ENCODE measurements around the gene UGT1A6. TPM values are rescaled to one million over a fixed set of nuclear protein-coding genes. Genes with fewer than 3 reads are reported as not detected.

UGT1A6 gene
- total and polyA plus RNA-seq, 10 donors = not detected

- Histone ChIP-seq H3K9me3 (no peaks in the 10 kb centered on the region), H3K4me3 (no peak within 1 kb of the TSS), H3K27ac (no peak within 1 kb of the TSS), H3K4me1 (no peaks in the 10 kb centered on the region), H3K27me3 (replicated peaks in 1 of 7) (peaks cover 0 to 11% (median 0%) of the 10 kb centered on the region in 7 donors), H3K36me3 (no peaks in the 10 kb centered on the region)
- TF ChIP-seq POLR2A (IDR thresholded peaks at IDR 0.05) (no peak), POLR2AphosphoS5 (IDR thresholded peaks at IDR 0.05) (no peak)
- TF ChIP-seq, protein P1, sequence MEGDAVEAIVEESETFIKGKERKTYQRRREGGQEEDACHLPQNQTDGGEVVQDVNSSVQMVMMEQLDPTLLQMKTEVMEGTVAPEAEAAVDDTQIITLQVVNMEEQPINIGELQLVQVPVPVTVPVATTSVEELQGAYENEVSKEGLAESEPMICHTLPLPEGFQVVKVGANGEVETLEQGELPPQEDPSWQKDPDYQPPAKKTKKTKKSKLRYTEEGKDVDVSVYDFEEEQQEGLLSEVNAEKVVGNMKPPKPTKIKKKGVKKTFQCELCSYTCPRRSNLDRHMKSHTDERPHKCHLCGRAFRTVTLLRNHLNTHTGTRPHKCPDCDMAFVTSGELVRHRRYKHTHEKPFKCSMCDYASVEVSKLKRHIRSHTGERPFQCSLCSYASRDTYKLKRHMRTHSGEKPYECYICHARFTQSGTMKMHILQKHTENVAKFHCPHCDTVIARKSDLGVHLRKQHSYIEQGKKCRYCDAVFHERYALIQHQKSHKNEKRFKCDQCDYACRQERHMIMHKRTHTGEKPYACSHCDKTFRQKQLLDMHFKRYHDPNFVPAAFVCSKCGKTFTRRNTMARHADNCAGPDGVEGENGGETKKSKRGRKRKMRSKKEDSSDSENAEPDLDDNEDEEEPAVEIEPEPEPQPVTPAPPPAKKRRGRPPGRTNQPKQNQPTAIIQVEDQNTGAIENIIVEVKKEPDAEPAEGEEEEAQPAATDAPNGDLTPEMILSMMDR (IDR thresholded peaks at IDR 0.05 in 8 of 11, conservative IDR thresholded peaks at IDR 0.05 in 3 of 11) = no peak
- WGBS, 5 donors = 83 to 93% (median 92%) methylated on average over 6 of the region's 6 CpGs
- intact Hi-C loops (cut with DNase I; ENCODE audit: low total_unique reads) = no loop called here
- no peak for DNase-seq
Measured at GRCh38 chr2:233760043-233760442, 67.4 kb downstream of the UGT1A6 start, which contains the start of gene UGT1A1. UGT1A1 (plus strand) TSS chr2:233760270; CDS start chr2:233760288, 18 bp downstream.

GRCh38 chr2:233761040-233761769 is 68.5 kb downstream of the UGT1A6 start:
- H3K4me3 ChIP-seq = no peak overlapping the region
- DNase-seq = no peak
- no peak overlapping the region for H3K27ac ChIP-seq
- peaks cover 0 to 12% (median 0%) of the 10 kb centered on the region in 7 donors for H3K27me3 ChIP-seq (replicated peaks in 1 of 7)
- 84 to 87% (median 85%) methylated on average over 4 of the region's 4 CpGs for WGBS, 5 donors
- intact Hi-C loops (cut with DNase I; ENCODE audit: low total_unique reads) = no loop called here
- H3K36me3 ChIP-seq = no peaks in the 10 kb centered on the region
- no peaks in the 10 kb centered on the region for H3K4me1 ChIP-seq
- TF ChIP-seq, protein P1 (IDR thresholded peaks at IDR 0.05 in 8 of 11, conservative IDR thresholded peaks at IDR 0.05 in 3 of 11) = no peak
- TF ChIP-seq POLR2A (IDR thresholded peaks at IDR 0.05) = no peak
- TF ChIP-seq POLR2AphosphoS5 (IDR thresholded peaks at IDR 0.05) = no peak
- no peaks in the 10 kb centered on the region for H3K9me3 ChIP-seq

GRCh38 chr2:233764264-233764663 is 71.6 kb downstream of the UGT1A6 start:
- H3K4me1 ChIP-seq = no peaks in the 10 kb centered on the region
- peaks cover 0 to 29% (median 0%) of the 10 kb centered on the region in 7 donors for H3K27me3 ChIP-seq (replicated peaks in 1 of 7)
- intact Hi-C loops (cut with DNase I; ENCODE audit: low total_unique reads) = no loop called here
- no peak for DNase-seq
- whole genome bisulfite sequencing, 5 donors = 66 to 78% (median 76%) methylated on average over 7 of the region's 7 CpGs
- no peak overlapping the region for H3K4me3 ChIP-seq
- no peak for TF ChIP-seq POLR2A (IDR thresholded peaks at IDR 0.05)
- TF ChIP-seq POLR2AphosphoS5 (IDR thresholded peaks at IDR 0.05) = no peak
- TF ChIP-seq, protein P1 (IDR thresholded peaks at IDR 0.05 in 8 of 11, conservative IDR thresholded peaks at IDR 0.05 in 3 of 11) = no peak
- H3K27ac ChIP-seq = no peak overlapping the region
- no peaks in the 10 kb centered on the region for H3K9me3 ChIP-seq
- H3K36me3 ChIP-seq = no peaks in the 10 kb centered on the region

DNA sequence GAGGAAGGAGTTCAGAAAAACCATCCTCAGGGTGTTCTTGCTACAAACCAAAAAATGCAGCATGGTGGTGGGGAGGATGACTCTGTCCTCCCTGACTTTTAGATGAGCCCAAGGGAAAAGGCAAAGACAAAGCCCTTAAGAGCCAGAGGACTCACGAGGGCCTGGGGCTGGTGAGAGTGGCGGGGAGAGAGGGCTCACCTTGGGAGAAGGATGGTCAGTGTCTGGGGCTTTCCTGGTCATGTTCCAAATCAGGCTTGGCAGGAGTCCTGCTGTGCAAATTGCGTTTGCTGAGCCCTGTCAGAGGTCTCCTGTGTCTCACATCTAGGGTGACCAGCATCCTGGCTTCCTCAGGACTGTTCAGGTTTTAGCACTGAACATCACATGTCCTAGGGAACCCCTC is 72.1 kb downstream of the UGT1A6 start:
- H3K27ac ChIP-seq = no peak overlapping the region
- WGBS, 5 donors = 39 to 65% (median 53%) methylated on average over 3 of the region's 3 CpGs
- H3K9me3 ChIP-seq = no peaks in the 10 kb centered on the region
- H3K27me3 ChIP-seq (replicated peaks in 1 of 7) = peaks cover 0 to 29% (median 0%) of the 10 kb centered on the region in 7 donors
- H3K4me1 ChIP-seq = no peaks in the 10 kb centered on the region
- intact Hi-C loops (cut with DNase I; ENCODE audit: low total_unique reads) = no loop called here
- H3K36me3 ChIP-seq = no peaks in the 10 kb centered on the region
- TF ChIP-seq POLR2A (IDR thresholded peaks at IDR 0.05) = no peak
- TF ChIP-seq POLR2AphosphoS5 (IDR thresholded peaks at IDR 0.05) = no peak
- TF ChIP-seq, protein P1 (IDR thresholded peaks at IDR 0.05 in 8 of 11, conservative IDR thresholded peaks at IDR 0.05 in 3 of 11) = no peak
- no peak overlapping the region for H3K4me3 ChIP-seq
- no peak for DNase-seq

All from spleen (tissue), 11 donors.